B cell (primary cell): Measurements from ENCODE around the gene ASB2. TPM values are rescaled to one million over a fixed set of nuclear protein-coding genes. Genes with fewer than 3 reads are reported as not detected.

Source experiments
- ATAC-seq: fragments of 200-7000 bp; cut with Tn5 transposase; one replicate; pipeline ENCODE4 v1.10.0; 2021; ENCODE audit warnings: low read depth, mild to moderate bottlenecking, moderate number of reproducible peaks, moderate library complexity
- CTCF ChIA-PET: fragments of 350-600 bp; sonication (Branson Sonifier 250); formaldehyde crosslinking; loops from one replicate; lab custom pipeline; 2021; ENCODE audit warnings: antibody characterized with exemption, inconsistent platforms; lab: Charles Lee
- POLR2A ChIA-PET: fragments of 350-600 bp; sonication (Branson Sonifier 250); formaldehyde crosslinking; loops from one replicate; lab custom pipeline; 2021; ENCODE audit warnings: antibody characterized with exemption; lab: Charles Lee
- DNase-seq: peaks from one replicate; pipeline ENCODE4 v3.0.0; 2013
- H2AFZ ChIP-seq: 2 replicates; pipeline ENCODE4 v1.6.1; 2012; ENCODE audit warnings: mild to moderate bottlenecking, low read depth, low read length; ENCODE audit not compliant: insufficient read depth, poor library complexity, severe bottlenecking
- H3K27ac ChIP-seq, 2 donors: 1 replicate in 1 of 2; 2 replicates in 1 of 2; pipeline ENCODE4 v1.5.1; 2012 to 2013; ENCODE audit warnings: low read length in 2 of 2, mild to moderate bottlenecking in 2 of 2, moderate library complexity in 1 of 2
- H3K27me3 ChIP-seq, 4 experiments: fragments of 200-600 bp in 1 of 4; sonication (generic) in 1 of 4; replicated peaks in 1 of 4; 1 replicate in 2 of 4; 2 replicates in 2 of 4; pipeline versions ENCODE4 v1.6.1 to v1.7.0; 2013 to 2016; ENCODE audit warnings: low read length in 3 of 4, mild to moderate bottlenecking in 2 of 4, mixed read lengths in 1 of 4, moderate library complexity in 1 of 4; ENCODE audit not compliant: insufficient read depth in 4 of 4, control insufficient read depth in 3 of 4; ENCODE audit errors: control extremely low read depth in 1 of 4
- H3K36me3 ChIP-seq, 2 experiments: replicated peaks in 1 of 2; 1 replicate in 1 of 2; 2 replicates in 1 of 2; pipeline versions ENCODE4 v1.6.1 to v1.7.1; 2013; ENCODE audit warnings: low read length in 1 of 2; ENCODE audit not compliant: insufficient read depth in 2 of 2, control insufficient read depth in 1 of 2; ENCODE audit errors: control extremely low read depth in 1 of 2, extremely low read depth in 1 of 2
- H3K4me1 ChIP-seq, 2 donors: fragments of 200-600 bp in 1 of 2; sonication (generic) in 1 of 2; 1 replicate in 1 of 2; 2 replicates in 1 of 2; pipeline versions ENCODE4 v1.5.1 to v1.6.1; 2013 to 2017; ENCODE audit warnings: low read length in 2 of 2; ENCODE audit not compliant: control insufficient read depth in 2 of 2, insufficient read depth in 2 of 2
- H3K4me2 ChIP-seq: replicated peaks from 2 replicates; pipeline ENCODE3; 2012; ENCODE audit warnings: mild to moderate bottlenecking, low read depth, low read length; ENCODE audit not compliant: poor library complexity, severe bottlenecking
- H3K4me3 ChIP-seq, 5 experiments: fragments of 200-600 bp in 1 of 5; sonication (generic) in 1 of 5; 1 replicate in 3 of 5; 2 replicates in 2 of 5; pipeline versions ENCODE4 v1.5.1 to v1.7.0; 2011 to 2016; ENCODE audit warnings: low read length in 4 of 5, mild to moderate bottlenecking in 4 of 5, low read depth in 2 of 5, control low read depth in 1 of 5, moderate library complexity in 1 of 5; ENCODE audit not compliant: insufficient read depth in 1 of 5; ENCODE audit errors: control extremely low read depth in 1 of 5, extremely low read depth in 1 of 5
- H3K79me2 ChIP-seq: fragments of 200-600 bp; sonication (generic); one replicate; pipeline ENCODE4 v1.6.0; 2016; ENCODE audit warnings: low read length; ENCODE audit not compliant: control insufficient read depth, insufficient read depth
- H3K9ac ChIP-seq: fragments of 200-600 bp; sonication (generic); 2 replicates; pipeline ENCODE4 v1.6.1; 2017; ENCODE audit warnings: mild to moderate bottlenecking, low read length, moderate library complexity
- H3K9me3 ChIP-seq, 3 donors: one replicate each; pipeline versions ENCODE4 v1.6.1 to v1.7.1; 2013; ENCODE audit warnings: low read length in 2 of 3; ENCODE audit not compliant: control insufficient read depth in 2 of 3, insufficient read depth in 1 of 3; ENCODE audit errors: control extremely low read depth in 1 of 3
- H4K20me1 ChIP-seq: 2 replicates; pipeline ENCODE4 v1.6.0; 2012; ENCODE audit warnings: mild to moderate bottlenecking, low read length; ENCODE audit not compliant: insufficient read depth, control insufficient read depth, poor library complexity, severe bottlenecking
- H3K27ac Mint-ChIP-seq: one replicate; pipeline ENCODE4 v1.8.0; 2021; ENCODE audit warnings: mixed read lengths
- H3K27me3 Mint-ChIP-seq: one replicate; pipeline ENCODE4 v1.8.0; 2021; ENCODE audit warnings: mixed read lengths
- H3K4me1 Mint-ChIP-seq: one replicate; pipeline ENCODE4 v1.8.0; 2021; ENCODE audit warnings: mixed read lengths
- H3K4me3 Mint-ChIP-seq: one replicate; pipeline ENCODE4 v1.8.0; 2021; ENCODE audit warnings: mixed read lengths
- H3K9me3 Mint-ChIP-seq: one replicate; pipeline ENCODE4 v1.8.0; 2022; ENCODE audit warnings: mixed read lengths; ENCODE audit not compliant: insufficient read depth
- CTCF ChIP-seq: fragments of 200-600 bp; IDR thresholded peaks from one replicate; pipeline ENCODE4 v1.8.0; 2022; ENCODE audit warnings: antibody characterized with exemption, mild to moderate bottlenecking
- EZH2 ChIP-seq: IDR thresholded peaks from 2 replicates; pipeline ENCODE4 v1.6.1; 2012; ENCODE audit warnings: borderline replicate concordance, low read depth, mild to moderate bottlenecking, moderate library complexity, low read length; ENCODE audit not compliant: insufficient read depth, poor library complexity, severe bottlenecking
- WGBS: methylation state at CpG from one replicate; pipeline ENCODE4 v1.1.5; 2013; ENCODE audit warnings: missing lambda C conversion rate; ENCODE audit not compliant: insufficient coverage; 5-methylcytosine and 5-hydroxymethylcytosine counted together
- intact Hi-C: fragments of 100-400 bp; cut with micrococcal nuclease; formaldehyde crosslinking; loops from one replicate; pipeline ENCODE4 v1.10.0; 2022
- polyA plus RNA-seq: library from polyadenylated mRNA; depleted of rRNA; stranded (reverse); fragments of >200 nt; gene quantifications from 2 replicates; pipeline ENCODE4 v1.2.3, GENCODE V29; 2012
- total RNA-seq, 2 donors: library from RNA; stranded (reverse); fragments of 120-200 nt in 1 of 2; gene quantifications; 1 replicate in 1 of 2; 2 replicates in 1 of 2; pipeline versions ENCODE4 v1.2.3 to v1.2.4, GENCODE V29; 2013 to 2022

Gene ASB2
- total and polyA plus RNA-seq, 2 donors (not counting 1 experiment from before 2014, with no cell fraction given): 1.5 to 2.7 TPM

GRCh38 chr14:93897476-93897845 is 78.9 kb downstream of the ASB2 start:
- intact Hi-C loops: loop anchor here (10.0 kb wide), 1 partner anchor 243 kb away; no protein-coding TSS in a partner anchor

More at GRCh38 chr14:93897476-93897845, 78.9 kb downstream of the ASB2 start:
- TF ChIP-seq CTCF (no peak), EZH2 (no peak)
- Histone ChIP-seq H3K4me3 (no peak overlapping the region), H3K27ac (no peak overlapping the region), H3K9ac (no peak overlapping the region), H3K4me2 (no peak overlapping the region), H2AFZ (no peak overlapping the region), H4K20me1 (no peaks in the 10 kb centered on the region), H3K79me2 (no peaks in the 10 kb centered on the region), H3K36me3 (no peaks in the 10 kb centered on the region), H3K27me3 (peaks cover 0 to 5% (median 1%) of the 10 kb centered on the region in 4 experiments), H3K9me3 (peaks cover 0 to 6% (median 0%) of the 10 kb centered on the region in 3 donors), H3K4me1 (no peaks in the 10 kb centered on the region)
- H3K27ac Mint-ChIP-seq: no peak overlapping the region
- POLR2A ChIA-PET: no interaction called here
- ATAC-seq (no peak), DNase-seq (no peak)
- 83% methylated on average over 5 of the region's 5 CpGs for WGBS
- peaks cover 17% of the 10 kb centered on the region for H3K27me3 Mint-ChIP-seq
- H3K9me3 Mint-ChIP-seq: peaks cover 2% of the 10 kb centered on the region
- H3K4me3 Mint-ChIP-seq: no peak overlapping the region
- no peaks in the 10 kb centered on the region for H3K4me1 Mint-ChIP-seq
- CTCF ChIA-PET: interaction anchor here (0.9 to 1.4 kb wide), 2 partner anchors 29 to 39 kb away, joined by 3 read pairs; no protein-coding TSS in a partner anchor
